IPS-15b (cell line): ENCODE results near the gene AASS.

Source experiments
- H3K27me3 ChIP-seq: one replicate; pipeline ENCODE4 v1.6.1; 2013; ENCODE audit warnings: low read length; ENCODE audit not compliant: control insufficient read depth, insufficient read depth
- H3K36me3 ChIP-seq: one replicate; pipeline ENCODE4 v1.6.1; 2013; ENCODE audit warnings: low read length; ENCODE audit not compliant: control insufficient read depth, insufficient read depth
- H3K4me1 ChIP-seq: one replicate; pipeline ENCODE4 v1.6.1; 2013; ENCODE audit warnings: mild to moderate bottlenecking, low read length; ENCODE audit not compliant: control insufficient read depth, insufficient read depth
- H3K4me3 ChIP-seq: one replicate; pipeline ENCODE4 v1.5.1; 2013; ENCODE audit warnings: low read depth, low read length
- H3K9ac ChIP-seq: one replicate; pipeline ENCODE4 v1.6.1; 2013; ENCODE audit warnings: low read depth, mild to moderate bottlenecking, low read length
- H3K9me3 ChIP-seq: one replicate; pipeline ENCODE4 v1.6.1; 2013; ENCODE audit warnings: mild to moderate bottlenecking, low read length; ENCODE audit not compliant: control insufficient read depth, insufficient read depth

The AASS gene

DNA sequence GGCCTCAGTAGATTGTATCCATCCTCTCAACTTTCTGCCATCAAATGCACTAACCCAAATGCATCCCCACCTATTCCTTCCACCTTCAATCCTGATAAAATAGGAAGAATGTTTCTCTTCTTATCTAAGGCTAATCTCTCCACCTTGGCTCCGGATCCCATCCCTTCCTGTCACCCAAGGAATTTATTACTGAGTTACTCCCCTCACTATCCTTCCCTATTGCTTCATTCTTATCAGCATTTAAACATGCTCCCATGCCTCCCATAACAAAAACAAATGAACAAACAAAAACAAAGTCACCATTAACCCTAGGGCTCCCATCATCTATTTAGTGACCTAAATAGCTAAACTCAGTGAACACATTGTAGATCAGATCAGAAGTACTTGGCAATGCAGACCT is 25.3 kb downstream of the AASS start:
- Histone ChIP-seq H3K27me3 (no peaks in the 10 kb centered on the region), H3K4me1 (no peaks in the 10 kb centered on the region), H3K36me3 (peaks cover 37% of the 10 kb centered on the region), H3K9ac (no peak overlapping the region), H3K4me3 (no peak overlapping the region), H3K9me3 (no peaks in the 10 kb centered on the region)

- no peaks in the 10 kb centered on the region for H3K27me3 ChIP-seq
- H3K9ac ChIP-seq: no peak overlapping the region
- H3K4me1 ChIP-seq: no peaks in the 10 kb centered on the region
- no peaks in the 10 kb centered on the region for H3K9me3 ChIP-seq
- H3K36me3 ChIP-seq: no peaks in the 10 kb centered on the region
- H3K4me3 ChIP-seq: no peak overlapping the region
Observed at GRCh38 chr7:122103064-122103463, 41.0 kb downstream of the AASS start.

DNA sequence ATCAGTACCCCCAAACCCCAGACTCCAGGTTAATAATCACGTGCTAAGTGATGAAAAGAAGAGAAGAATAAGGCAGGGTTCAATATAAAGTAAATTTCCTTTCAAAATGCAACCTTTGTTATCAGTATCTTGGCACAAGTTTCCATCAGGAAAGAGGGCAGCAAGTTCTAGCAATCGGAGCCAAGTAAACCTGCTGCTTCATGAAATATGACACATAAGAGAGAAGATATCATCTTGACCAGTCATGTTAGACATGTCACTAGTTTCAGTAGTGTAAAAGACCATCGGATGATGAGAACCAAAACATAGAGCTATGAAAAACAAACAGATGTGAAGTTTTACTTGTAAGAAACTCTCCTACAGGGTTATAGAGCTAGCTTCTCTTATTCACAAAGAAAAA is 44.0 kb downstream of the AASS start:
- Histone ChIP-seq H3K9me3 (no peaks in the 10 kb centered on the region), H3K4me3 (no peak overlapping the region), H3K27me3 (no peaks in the 10 kb centered on the region), H3K9ac (no peak overlapping the region), H3K36me3 (peaks cover 4% of the 10 kb centered on the region), H3K4me1 (no peaks in the 10 kb centered on the region)

- H3K9me3 ChIP-seq: no peaks in the 10 kb centered on the region
- no peak overlapping the region for H3K4me3 ChIP-seq
- H3K9ac ChIP-seq: no peak overlapping the region
- peaks cover 13% of the 10 kb centered on the region for H3K36me3 ChIP-seq
- no peaks in the 10 kb centered on the region for H3K27me3 ChIP-seq
- peaks cover 9% of the 10 kb centered on the region for H3K4me1 ChIP-seq
Observed at GRCh38 chr7:122095642-122096041, 48.4 kb downstream of the AASS start.

GRCh38 chr7:122094549-122094948 is 49.5 kb downstream of the AASS start:
- Histone ChIP-seq H3K9me3 (no peaks in the 10 kb centered on the region), H3K27me3 (no peaks in the 10 kb centered on the region), H3K4me1 (peaks cover 14% of the 10 kb centered on the region), H3K36me3 (peaks cover 24% of the 10 kb centered on the region), H3K9ac (no peak overlapping the region), H3K4me3 (no peak overlapping the region)

DNA sequence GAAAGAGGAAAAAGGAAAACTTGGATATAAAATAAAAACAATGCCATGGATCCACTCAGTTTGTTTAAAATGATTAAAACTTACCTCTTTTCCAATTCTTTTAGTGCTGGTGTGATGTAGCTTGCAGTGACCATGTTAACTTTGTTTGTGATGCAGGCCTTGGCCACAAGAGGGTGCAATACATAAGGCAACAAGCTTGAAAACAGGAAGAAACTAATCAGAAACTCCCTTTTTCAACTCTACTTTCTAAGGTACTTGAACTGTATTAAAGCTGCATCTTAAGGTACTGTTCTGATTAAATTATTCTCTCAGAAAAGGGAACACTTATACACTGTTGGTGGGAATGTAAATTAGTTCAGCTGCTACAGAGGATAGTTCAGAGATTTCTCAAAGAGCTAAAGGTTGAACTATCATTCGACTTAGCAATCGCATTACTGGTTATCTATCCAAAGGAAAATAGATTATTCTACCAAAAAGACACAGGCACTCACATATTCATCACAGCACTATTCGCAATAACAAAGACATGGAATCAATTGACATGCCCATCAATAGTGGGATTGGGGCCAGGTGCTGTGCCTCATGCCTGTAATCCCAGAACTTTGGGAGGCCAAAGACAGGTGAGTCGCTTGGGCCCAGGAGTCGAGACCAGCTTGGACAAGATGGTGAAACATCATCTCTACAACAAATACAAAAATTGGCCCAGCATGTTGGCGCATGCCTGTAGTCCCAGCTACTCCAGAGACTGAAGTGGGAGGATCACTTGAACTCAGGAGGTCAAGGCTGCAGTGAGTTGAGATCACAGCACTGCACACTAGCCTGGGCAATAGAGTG is 50.9 kb downstream of the AASS start:
- Histone ChIP-seq H3K27me3 (no peaks in the 10 kb centered on the region), H3K36me3 (peaks cover 37% of the 10 kb centered on the region), H3K9me3 (no peaks in the 10 kb centered on the region), H3K4me3 (no peak overlapping the region), H3K4me1 (peaks cover 14% of the 10 kb centered on the region), H3K9ac (no peak overlapping the region)

DNA sequence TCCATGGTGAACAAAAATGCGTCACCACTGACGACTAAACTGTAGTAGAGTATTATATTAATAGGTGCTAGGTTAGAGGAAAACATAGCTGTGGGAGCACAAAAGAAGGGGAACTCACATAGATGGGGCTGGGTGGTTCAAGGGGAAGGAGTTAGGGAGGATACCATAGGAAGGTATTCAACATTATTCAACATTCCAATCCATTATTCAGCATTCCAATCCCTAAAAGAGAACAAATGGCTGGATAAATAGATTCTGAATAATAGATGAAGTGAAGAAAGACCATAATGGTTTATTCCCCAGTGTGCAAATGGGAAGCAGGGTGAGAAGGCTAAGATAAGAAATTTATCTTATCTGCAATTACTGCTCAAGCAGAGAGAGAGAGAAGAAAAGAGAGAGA is 61.4 kb downstream of the AASS start:
- H3K4me1 ChIP-seq: peaks cover 19% of the 10 kb centered on the region
- H3K36me3 ChIP-seq: peaks cover 48% of the 10 kb centered on the region
- H3K9me3 ChIP-seq: no peaks in the 10 kb centered on the region
- no peaks in the 10 kb centered on the region for H3K27me3 ChIP-seq
- H3K9ac ChIP-seq: no peak overlapping the region
- H3K4me3 ChIP-seq: no peak overlapping the region

DNA sequence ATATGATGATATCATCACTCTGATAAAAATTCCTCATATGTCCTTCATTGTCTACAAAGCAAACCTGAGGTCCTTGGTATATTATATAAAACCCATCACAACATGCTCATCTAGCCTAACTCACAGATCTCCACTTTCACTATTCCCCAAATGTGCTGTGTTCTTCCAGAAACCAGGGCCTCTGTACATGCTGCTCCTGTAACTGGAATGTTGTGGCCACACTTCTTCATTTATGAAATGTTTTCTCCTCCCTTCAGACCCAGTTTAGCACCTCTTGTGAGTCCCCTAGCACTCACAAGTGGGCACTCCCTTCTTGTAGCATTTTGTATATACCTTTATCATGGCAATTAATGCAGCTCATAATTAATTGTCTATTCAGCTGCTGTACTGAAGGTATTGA is 61.9 kb downstream of the AASS start:
- H3K9ac ChIP-seq: no peak overlapping the region
- peaks cover 22% of the 10 kb centered on the region for H3K4me1 ChIP-seq
- H3K27me3 ChIP-seq: no peaks in the 10 kb centered on the region
- no peaks in the 10 kb centered on the region for H3K9me3 ChIP-seq
- H3K36me3 ChIP-seq: peaks cover 53% of the 10 kb centered on the region
- no peak overlapping the region for H3K4me3 ChIP-seq

DNA sequence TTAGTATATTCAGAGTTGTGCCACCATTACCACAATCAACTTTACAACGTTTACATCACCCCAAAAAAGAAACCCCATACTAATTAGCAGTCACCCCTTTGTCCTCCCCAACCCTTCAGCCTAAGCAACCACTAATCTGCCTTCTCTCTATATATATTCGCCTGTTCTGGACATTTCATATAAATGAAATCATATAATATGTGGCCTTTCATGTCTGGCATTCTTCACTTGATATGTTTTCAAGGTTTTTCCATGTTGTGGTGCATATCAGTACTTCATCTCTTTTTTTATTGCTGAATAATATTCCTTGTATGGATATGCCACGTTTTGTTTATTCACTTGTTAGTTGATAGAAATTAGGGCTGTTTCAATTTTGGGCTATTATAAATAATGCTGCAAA is 70.4 kb downstream of the AASS start:
- Histone ChIP-seq H3K27me3 (no peaks in the 10 kb centered on the region), H3K4me3 (no peak overlapping the region), H3K9ac (no peak overlapping the region), H3K9me3 (no peaks in the 10 kb centered on the region), H3K36me3 (peaks cover 14% of the 10 kb centered on the region), H3K4me1 (peaks cover 11% of the 10 kb centered on the region)

GRCh38 chr7:122072924-122073599 is 71.0 kb downstream of the AASS start:
- peaks cover 11% of the 10 kb centered on the region for H3K4me1 ChIP-seq
- no peak overlapping the region for H3K9ac ChIP-seq
- H3K27me3 ChIP-seq: no peaks in the 10 kb centered on the region
- no peak overlapping the region for H3K4me3 ChIP-seq
- H3K9me3 ChIP-seq: no peaks in the 10 kb centered on the region
- H3K36me3 ChIP-seq: peaks cover 14% of the 10 kb centered on the region

- Histone ChIP-seq H3K4me3 (no peak overlapping the region), H3K9ac (no peak overlapping the region), H3K9me3 (no peaks in the 10 kb centered on the region), H3K4me1 (peaks cover 7% of the 10 kb centered on the region), H3K36me3 (peaks cover 8% of the 10 kb centered on the region), H3K27me3 (no peaks in the 10 kb centered on the region)
Observed at GRCh38 chr7:122072272-122072671, 71.8 kb downstream of the AASS start.

- no peak overlapping the region for H3K4me3 ChIP-seq
- H3K9me3 ChIP-seq: no peaks in the 10 kb centered on the region
- peaks cover 4% of the 10 kb centered on the region for H3K36me3 ChIP-seq
- H3K27me3 ChIP-seq: no peaks in the 10 kb centered on the region
- H3K4me1 ChIP-seq: no peaks in the 10 kb centered on the region
- H3K9ac ChIP-seq: no peak overlapping the region
Observed at GRCh38 chr7:122070834-122071233, 73.2 kb downstream of the AASS start.
